Gastrocnemius medialis (tissue), 4 donors: Measurements from ENCODE around the gene FANCC.
A peak's percentile ranks its signal among the peaks of the same experiment; 100 is the strongest.

ENCODE experiments used
- POLR2A ChIP-seq, 2 donors: fragments of 450-650 bp; IDR thresholded peaks; one replicate each; pipeline ENCODE4 v1.6.1; 2017; ENCODE audit warnings: antibody characterized with exemption in 2 of 2, mild to moderate bottlenecking in 2 of 2, moderate library complexity in 2 of 2
- TF ChIP-seq, protein P1 (sequence below), 5 experiments: fragments of 450-650 bp in 3 of 5; fragments of 200-600 bp in 2 of 5; sonication (generic) in 2 of 5; IDR thresholded peaks in 4 of 5; conservative IDR thresholded peaks in 1 of 5; 1 replicate in 4 of 5; 2 replicates in 1 of 5; pipeline ENCODE4 v1.5.1; 2016 to 2019; ENCODE audit warnings: antibody characterized with exemption in 5 of 5, mild to moderate bottlenecking in 3 of 5, moderate library complexity in 3 of 5

DNA sequence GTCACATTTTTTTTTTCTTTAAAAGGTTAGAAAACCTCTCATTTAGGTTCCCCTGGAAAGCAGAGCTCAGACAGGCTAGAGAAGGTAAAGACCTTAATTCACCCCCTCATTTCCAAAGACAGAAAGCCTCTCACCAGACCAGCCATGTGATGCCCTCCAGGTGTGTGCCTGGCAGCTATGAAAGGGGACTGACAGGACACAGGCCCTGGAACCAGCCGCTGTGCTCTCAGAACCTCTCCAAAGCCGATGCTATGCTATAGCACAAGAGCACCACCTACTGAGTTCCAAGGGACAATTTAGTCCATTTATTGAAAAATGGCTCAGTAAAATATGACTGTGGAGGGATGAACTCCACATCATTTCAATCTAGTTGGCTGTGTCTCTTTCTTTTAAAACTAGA, 48.8 kb downstream of the FANCC start:
- TF ChIP-seq, protein P1, sequence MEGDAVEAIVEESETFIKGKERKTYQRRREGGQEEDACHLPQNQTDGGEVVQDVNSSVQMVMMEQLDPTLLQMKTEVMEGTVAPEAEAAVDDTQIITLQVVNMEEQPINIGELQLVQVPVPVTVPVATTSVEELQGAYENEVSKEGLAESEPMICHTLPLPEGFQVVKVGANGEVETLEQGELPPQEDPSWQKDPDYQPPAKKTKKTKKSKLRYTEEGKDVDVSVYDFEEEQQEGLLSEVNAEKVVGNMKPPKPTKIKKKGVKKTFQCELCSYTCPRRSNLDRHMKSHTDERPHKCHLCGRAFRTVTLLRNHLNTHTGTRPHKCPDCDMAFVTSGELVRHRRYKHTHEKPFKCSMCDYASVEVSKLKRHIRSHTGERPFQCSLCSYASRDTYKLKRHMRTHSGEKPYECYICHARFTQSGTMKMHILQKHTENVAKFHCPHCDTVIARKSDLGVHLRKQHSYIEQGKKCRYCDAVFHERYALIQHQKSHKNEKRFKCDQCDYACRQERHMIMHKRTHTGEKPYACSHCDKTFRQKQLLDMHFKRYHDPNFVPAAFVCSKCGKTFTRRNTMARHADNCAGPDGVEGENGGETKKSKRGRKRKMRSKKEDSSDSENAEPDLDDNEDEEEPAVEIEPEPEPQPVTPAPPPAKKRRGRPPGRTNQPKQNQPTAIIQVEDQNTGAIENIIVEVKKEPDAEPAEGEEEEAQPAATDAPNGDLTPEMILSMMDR (IDR thresholded peaks at IDR 0.05 in 4 of 5, conservative IDR thresholded peaks at IDR 0.05 in 1 of 5) = peak in 2 of 5 experiments; percentile 6 to 19
- no peak for TF ChIP-seq POLR2A (IDR thresholded peaks at IDR 0.05)
